A673 (cell line): ENCODE results near the gene PTPN11. TPM values are rescaled to one million over a fixed set of nuclear protein-coding genes. Genes with fewer than 3 reads are reported as not detected.

Source experiments
- BruUV-seq: library from RNA; stranded (reverse); fragments of 400-500 nt; replicated peaks from 2 replicates; lab custom pipeline; 2021; lab: Mats Ljungman, UMichigan
- CTCF ChIA-PET: fragments of 300-600 bp; sonication (Branson Sonifier 250); formaldehyde crosslinking; loops from one replicate; lab custom pipeline; 2022; ENCODE audit warnings: antibody characterized with exemption; lab: Charles Lee
- POLR2A ChIA-PET: fragments of 300-600 bp; sonication (Branson Sonifier 250); formaldehyde crosslinking; loops from one replicate; lab custom pipeline; 2022; ENCODE audit warnings: antibody characterized with exemption; ENCODE audit not compliant: low non-redundant PET; lab: Charles Lee
- DNase-seq: peaks from one replicate; pipeline ENCODE4 v3.0.0-alpha.2; 2015; ENCODE audit warnings: low spot score
- H3K27ac ChIP-seq: fragments of 200-600 bp; sonication (generic); 2 replicates; pipeline ENCODE4 v1.5.1; 2016; ENCODE audit warnings: mixed run types, low read depth, mild to moderate bottlenecking, mixed read lengths, antibody characterized with exemption, low read length; ENCODE audit not compliant: poor library complexity, severe bottlenecking
- H3K27me3 ChIP-seq: fragments of 200-600 bp; sonication (generic); replicated peaks from 2 replicates; pipeline ENCODE4 v1.6.1; 2017; ENCODE audit warnings: mixed run types, low read depth, mild to moderate bottlenecking, mixed read lengths, antibody characterized with exemption, low read length; ENCODE audit not compliant: insufficient read depth, poor library complexity
- H3K36me3 ChIP-seq: fragments of 200-600 bp; sonication (generic); 2 replicates; pipeline ENCODE4 v1.6.1; 2016; ENCODE audit warnings: mixed run types, mild to moderate bottlenecking, mixed read lengths, antibody characterized with exemption, low read length; ENCODE audit not compliant: insufficient read depth, poor library complexity, severe bottlenecking
- H3K4me1 ChIP-seq: fragments of 200-600 bp; sonication (generic); 2 replicates; pipeline ENCODE4 v1.6.1; 2017; ENCODE audit warnings: mixed run types, mild to moderate bottlenecking, mixed read lengths, antibody characterized with exemption, low read length; ENCODE audit not compliant: insufficient read depth, poor library complexity, severe bottlenecking
- H3K4me3 ChIP-seq: fragments of 200-600 bp; sonication (generic); 2 replicates; pipeline ENCODE4 v1.5.1; 2016; ENCODE audit warnings: low read depth, mixed run types, mild to moderate bottlenecking, mixed read lengths, low read length; ENCODE audit not compliant: poor library complexity, severe bottlenecking
- H3K9me3 ChIP-seq: fragments of 200-600 bp; sonication (generic); 2 replicates; pipeline ENCODE4 v1.6.1; 2016; ENCODE audit warnings: mixed run types, low read depth, mild to moderate bottlenecking, mixed read lengths, antibody characterized with exemption, low read length; ENCODE audit not compliant: poor library complexity, severe bottlenecking
- CTCF ChIP-seq: fragments of 300-800, 200-600 bp; sonication (generic); conservative IDR thresholded peaks from 2 replicates; pipeline ENCODE4 v1.5.1; 2017; ENCODE audit warnings: low read depth, mild to moderate bottlenecking, antibody characterized with exemption, low read length, moderate library complexity, mixed read lengths
- EZH2 ChIP-seq: fragments of 200-600 bp; sonication (generic); IDR thresholded peaks from 2 replicates; pipeline ENCODE4 v1.6.1; 2017; ENCODE audit warnings: borderline replicate concordance, low read depth, mild to moderate bottlenecking, mixed read lengths, antibody characterized with exemption, low read length; ENCODE audit not compliant: poor library complexity, severe bottlenecking
- intact Hi-C: fragments of 100-400 bp; cut with micrococcal nuclease; formaldehyde crosslinking; loops from one replicate; pipeline ENCODE4 v1.10.0; 2022; ENCODE audit not compliant: unreplicated experiment
- total RNA-seq: library from RNA; stranded (reverse); gene quantifications from 2 replicates; pipeline ENCODE4 v1.2.3, GENCODE V29; 2021

The PTPN11 gene
- total RNA-seq, 1 experiment from 2014 or later, result 158 TPM

- no peak overlapping the region for H3K27ac ChIP-seq
- H3K27me3 ChIP-seq, result no peaks in the 10 kb centered on the region
- no peaks in the 10 kb centered on the region for H3K4me1 ChIP-seq
- no peak overlapping the region for H3K4me3 ChIP-seq
- intact Hi-C loops, result no loop called here
- DNase-seq, result peak; percentile 43
- H3K36me3 ChIP-seq, result peaks cover 30% of the 10 kb centered on the region
- BruUV-seq, result no TSS peak
- no peaks in the 10 kb centered on the region for H3K9me3 ChIP-seq
- ChIA-PET POLR2A (no interaction called here), CTCF (interaction anchor here (0.6 to 0.9 kb wide), 2 partner anchors 11 to 66 kb away, joined by 4 to 7 read pairs; no protein-coding TSS in a partner anchor)
- TF ChIP-seq CTCF, result peak; percentile 52
- TF ChIP-seq EZH2, result no peak
These were observed 54.3 kb downstream of the PTPN11 start for GRCh38 chr12:112473056-112473455.

DNA sequence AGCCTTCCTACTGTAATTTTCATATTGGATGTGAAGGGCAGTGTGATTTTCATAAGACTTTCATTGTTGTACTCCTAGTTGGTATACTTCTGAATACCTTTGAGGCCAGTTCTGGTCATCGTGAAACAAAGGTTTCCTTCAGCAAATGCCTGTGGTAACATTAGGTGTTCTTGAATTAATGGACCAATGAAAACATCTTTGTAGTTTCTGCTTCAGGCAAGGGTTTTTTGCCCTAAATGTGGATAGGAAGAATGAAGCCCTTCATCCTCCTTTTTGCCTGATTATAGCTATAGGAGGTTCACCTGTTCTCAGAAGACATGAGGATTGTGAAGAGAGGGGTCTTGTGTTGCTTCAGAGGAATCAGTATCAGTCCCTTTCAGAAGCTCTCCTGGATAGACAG lies 60.7 kb downstream of the PTPN11 start:
- BruUV-seq, result no TSS peak
- peaks cover 63% of the 10 kb centered on the region for H3K36me3 ChIP-seq
- no peaks in the 10 kb centered on the region for H3K9me3 ChIP-seq
- TF ChIP-seq CTCF, result no peak
- TF ChIP-seq EZH2, result no peak
- ChIA-PET CTCF (no interaction called here), POLR2A (no interaction called here)
- H3K4me1 ChIP-seq, result no peaks in the 10 kb centered on the region
- intact Hi-C loops, result no loop called here
- H3K27me3 ChIP-seq, result no peaks in the 10 kb centered on the region
- no peak overlapping the region for H3K27ac ChIP-seq
- no peak for DNase-seq
- H3K4me3 ChIP-seq, result no peak overlapping the region

DNA sequence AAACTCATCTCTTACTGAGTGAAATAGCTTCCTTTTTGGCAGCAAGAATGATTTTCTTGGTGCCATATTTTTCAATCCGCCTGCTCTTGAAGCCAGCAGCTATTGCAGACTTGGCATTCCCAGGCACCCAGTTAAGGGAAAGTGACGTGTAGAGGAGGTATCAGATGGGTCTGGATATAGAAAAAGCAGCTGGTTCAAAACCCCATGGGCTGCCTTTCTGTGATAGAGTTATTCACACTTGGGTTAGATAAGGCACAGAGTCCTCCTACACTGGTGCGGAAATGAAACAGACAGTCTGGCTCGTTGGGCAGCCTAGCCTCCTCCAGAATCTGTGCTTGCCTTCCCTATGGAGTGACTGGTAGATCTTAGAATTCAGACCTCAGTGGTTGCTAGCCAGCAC lies 62.2 kb downstream of the PTPN11 start:
- Histone ChIP-seq H3K9me3 (no peaks in the 10 kb centered on the region), H3K4me3 (no peak overlapping the region), H3K4me1 (no peaks in the 10 kb centered on the region), H3K27me3 (no peaks in the 10 kb centered on the region), H3K36me3 (peaks cover 53% of the 10 kb centered on the region), H3K27ac (no peak overlapping the region)
- TF ChIP-seq EZH2 (no peak), CTCF (no peak)
- ChIA-PET POLR2A (no interaction called here), CTCF (no interaction called here)
- intact Hi-C loops, result no loop called here
- no peak for DNase-seq
- BruUV-seq, result no TSS peak
